HUES64 (cell line): Measurements from ENCODE around the gene ID4.

Experiments
- H3K27ac ChIP-seq: 2 replicates; pipeline ENCODE4 v1.7.0; 2013; ENCODE audit warnings: low read depth, low read length, inconsistent platforms
- H3K27me3 ChIP-seq: 2 replicates; pipeline ENCODE4 v1.6.1; 2013; ENCODE audit warnings: mild to moderate bottlenecking, low read length; ENCODE audit not compliant: insufficient read depth
- H3K36me3 ChIP-seq: 2 replicates; pipeline ENCODE4 v1.6.1; 2013; ENCODE audit warnings: mild to moderate bottlenecking, low read length; ENCODE audit not compliant: insufficient read depth
- H3K4me1 ChIP-seq: 2 replicates; pipeline ENCODE4 v1.6.1; 2013; ENCODE audit warnings: mild to moderate bottlenecking, low read length, moderate library complexity; ENCODE audit not compliant: insufficient read depth
- H3K4me3 ChIP-seq: 2 replicates; pipeline ENCODE4 v1.5.1; 2013; ENCODE audit warnings: mild to moderate bottlenecking, low read length, moderate library complexity
- H3K9ac ChIP-seq: 2 replicates; pipeline ENCODE4 v1.6.1; 2013; ENCODE audit warnings: mild to moderate bottlenecking, low read depth, low read length
- H3K9me3 ChIP-seq: 2 replicates; pipeline ENCODE4 v1.6.1; 2013; ENCODE audit warnings: low read depth, low read length; ENCODE audit not compliant: insufficient read depth
- WGBS: fragments of 150-250, 120-280 bp; methylation state at CpG from one replicate; pipeline ENCODE4 v1.1.7; 2013; ENCODE audit warnings: missing lambda C conversion rate; 5-methylcytosine and 5-hydroxymethylcytosine counted together

Gene ID4

GRCh38 chr6:19864285-19864684 lies 27.1 kb downstream of the ID4 start:
- no peaks in the 10 kb centered on the region for H3K27me3 ChIP-seq
- H3K36me3 ChIP-seq: no peaks in the 10 kb centered on the region
- H3K4me1 ChIP-seq: no peaks in the 10 kb centered on the region
- WGBS: 89% methylated on average over 2 of the region's 3 CpGs
- no peak overlapping the region for H3K4me3 ChIP-seq
- H3K9ac ChIP-seq: no peak overlapping the region
- H3K9me3 ChIP-seq: no peaks in the 10 kb centered on the region
- H3K27ac ChIP-seq: no peak overlapping the region

- Histone ChIP-seq H3K36me3 (no peaks in the 10 kb centered on the region), H3K4me1 (no peaks in the 10 kb centered on the region), H3K9me3 (no peaks in the 10 kb centered on the region), H3K9ac (no peak overlapping the region), H3K27ac (no peak overlapping the region), H3K4me3 (no peak overlapping the region), H3K27me3 (no peaks in the 10 kb centered on the region)
- 100% methylated on average over 1 of the region's 1 CpG for WGBS
These were observed 28.0 kb downstream of the ID4 start for GRCh38 chr6:19865178-19865577.

GRCh38 chr6:19866173-19866984 lies 29.2 kb downstream of the ID4 start:
- no peaks in the 10 kb centered on the region for H3K27me3 ChIP-seq
- no peak overlapping the region for H3K27ac ChIP-seq
- H3K4me3 ChIP-seq: no peak overlapping the region
- no peak overlapping the region for H3K9ac ChIP-seq
- no peaks in the 10 kb centered on the region for H3K4me1 ChIP-seq
- H3K9me3 ChIP-seq: no peaks in the 10 kb centered on the region
- 95% methylated on average over 17 of the region's 18 CpGs for WGBS
- no peaks in the 10 kb centered on the region for H3K36me3 ChIP-seq

GRCh38 chr6:19866985-19867627 lies 29.9 kb downstream of the ID4 start:
- 91% methylated on average over 5 of the region's 5 CpGs for WGBS

GRCh38 chr6:19869464-19869863 lies 32.3 kb downstream of the ID4 start:
- Histone ChIP-seq H3K36me3 (no peaks in the 10 kb centered on the region), H3K9me3 (no peaks in the 10 kb centered on the region), H3K4me1 (no peaks in the 10 kb centered on the region), H3K27me3 (no peaks in the 10 kb centered on the region), H3K27ac (no peak overlapping the region), H3K9ac (no peak overlapping the region), H3K4me3 (no peak overlapping the region)
- WGBS: 90% methylated on average over 9 of the region's 9 CpGs

More at GRCh38 chr6:19866985-19867627, 29.9 kb downstream of the ID4 start:
- H3K4me1 ChIP-seq: no peaks in the 10 kb centered on the region
- H3K9me3 ChIP-seq: no peaks in the 10 kb centered on the region
- no peak overlapping the region for H3K4me3 ChIP-seq
- no peaks in the 10 kb centered on the region for H3K27me3 ChIP-seq
- H3K9ac ChIP-seq: no peak overlapping the region
- H3K27ac ChIP-seq: no peak overlapping the region
- no peaks in the 10 kb centered on the region for H3K36me3 ChIP-seq

GRCh38 chr6:19870322-19870721 lies 33.2 kb downstream of the ID4 start:
- no peak overlapping the region for H3K9ac ChIP-seq
- H3K27ac ChIP-seq: no peak overlapping the region
- 95% methylated on average over 3 of the region's 3 CpGs for whole genome bisulfite sequencing
- H3K27me3 ChIP-seq: no peaks in the 10 kb centered on the region
- H3K36me3 ChIP-seq: no peaks in the 10 kb centered on the region
- H3K4me3 ChIP-seq: no peak overlapping the region
- no peaks in the 10 kb centered on the region for H3K4me1 ChIP-seq
- no peaks in the 10 kb centered on the region for H3K9me3 ChIP-seq

GRCh38 chr6:19873031-19873430 lies 35.9 kb downstream of the ID4 start:
- H3K36me3 ChIP-seq: no peaks in the 10 kb centered on the region
- H3K9ac ChIP-seq: no peak overlapping the region
- 66% methylated on average over 2 of the region's 2 CpGs for WGBS
- H3K9me3 ChIP-seq: no peaks in the 10 kb centered on the region
- no peak overlapping the region for H3K27ac ChIP-seq
- H3K4me3 ChIP-seq: no peak overlapping the region
- H3K4me1 ChIP-seq: no peaks in the 10 kb centered on the region
- H3K27me3 ChIP-seq: no peaks in the 10 kb centered on the region

- no peaks in the 10 kb centered on the region for H3K9me3 ChIP-seq
- H3K4me1 ChIP-seq: no peaks in the 10 kb centered on the region
- no peak overlapping the region for H3K27ac ChIP-seq
- no peaks in the 10 kb centered on the region for H3K27me3 ChIP-seq
- no peak overlapping the region for H3K4me3 ChIP-seq
- 96% methylated on average over 5 of the region's 5 CpGs for WGBS
- no peaks in the 10 kb centered on the region for H3K36me3 ChIP-seq
- no peak overlapping the region for H3K9ac ChIP-seq
These were observed 39.5 kb downstream of the ID4 start for GRCh38 chr6:19876672-19877071.

GRCh38 chr6:19879663-19880062 lies 42.5 kb downstream of the ID4 start:
- H3K9ac ChIP-seq: no peak overlapping the region

GRCh38 chr6:19880066-19880465 lies 42.9 kb downstream of the ID4 start:
- 86% methylated on average over 2 of the region's 2 CpGs for WGBS

More at GRCh38 chr6:19879663-19880062, 42.5 kb downstream of the ID4 start:
- WGBS: 82% methylated on average over 1 of the region's 1 CpG
- Histone ChIP-seq H3K27ac (no peak overlapping the region), H3K4me1 (no peaks in the 10 kb centered on the region), H3K27me3 (no peaks in the 10 kb centered on the region), H3K9me3 (no peaks in the 10 kb centered on the region), H3K36me3 (no peaks in the 10 kb centered on the region), H3K4me3 (no peak overlapping the region)

GRCh38 chr6:19891451-19891850 lies 54.3 kb downstream of the ID4 start:
- peaks cover 2% of the 10 kb centered on the region; the same call in 1 of the 2 replicates for H3K9me3 ChIP-seq
- H3K4me1 ChIP-seq: no peaks in the 10 kb centered on the region
- H3K4me3 ChIP-seq: no peak overlapping the region
- H3K27me3 ChIP-seq: no peaks in the 10 kb centered on the region
- no peak overlapping the region for H3K9ac ChIP-seq
- WGBS: 97% methylated on average over 4 of the region's 5 CpGs
- H3K36me3 ChIP-seq: no peaks in the 10 kb centered on the region
- H3K27ac ChIP-seq: no peak overlapping the region

More at GRCh38 chr6:19880066-19880465, 42.9 kb downstream of the ID4 start:
- no peaks in the 10 kb centered on the region for H3K9me3 ChIP-seq
- H3K9ac ChIP-seq: no peak overlapping the region
- no peaks in the 10 kb centered on the region for H3K36me3 ChIP-seq
- no peaks in the 10 kb centered on the region for H3K27me3 ChIP-seq
- no peak overlapping the region for H3K27ac ChIP-seq
- H3K4me1 ChIP-seq: no peaks in the 10 kb centered on the region
- H3K4me3 ChIP-seq: no peak overlapping the region
